A549 (cell line): Measurements from ENCODE around the gene SLC22A17. TPM values are rescaled to one million over a fixed set of nuclear protein-coding genes. Genes with fewer than 3 reads are reported as not detected.

Experiments
- ATAC-seq, 2 experiments: fragments of 200-7000 bp in 1 of 2; fragments of >200 bp in 1 of 2; cut with Nextera tagmentation in 1 of 2; cut with Tn5 transposase in 1 of 2; 3 replicates each; pipeline versions ENCODE4 v1.8.0 to v1.9.1; 2018 to 2020; ENCODE audit warnings: mild to moderate bottlenecking in 1 of 2, moderate library complexity in 1 of 2
- CTCF ChIA-PET: fragments of 300-600 bp; sonication (Branson Sonifier 250); formaldehyde crosslinking; extraction: SDS; loops from one replicate; lab custom pipeline; 2021; ENCODE audit warnings: antibody characterized with exemption, inconsistent platforms; lab: Yijun Ruan, JAX
- POLR2A ChIA-PET: fragments of 350-600 bp; formaldehyde crosslinking; extraction: SDS; loops from one replicate; lab custom pipeline; 2021; ENCODE audit warnings: antibody characterized with exemption, inconsistent platforms; lab: Yijun Ruan, JAX
- DNase-seq, 2 experiments: peaks; one replicate each; pipeline versions ENCODE4 v3.0.0 to v3.0.0-alpha.2; 2011 to 2016; ENCODE audit warnings: low read depth in 1 of 2, low spot score in 1 of 2
- FAIRE-seq: peaks from 2 replicates; lab custom pipeline; 2011; peaks lifted over from hg19 to GRCh38; lab: Jason Lieb, UNC
- H3K27ac ChIP-seq, 2 experiments: fragments of >200 bp; sonication (Bioruptor Twin); formaldehyde crosslinking; 3 replicates each; pipeline ENCODE4 v1.5.1; 2016 to 2017
- H3K4me1 ChIP-seq: fragments of >200 bp; sonication (Bioruptor Twin); formaldehyde crosslinking; 3 replicates; pipeline ENCODE4 v1.6.1; 2016
- H3K4me2 ChIP-seq: fragments of >200 bp; sonication (Bioruptor Twin); formaldehyde crosslinking; 3 replicates; pipeline ENCODE4 v1.6.1; 2016
- H3K4me3 ChIP-seq: fragments of >200 bp; sonication (Bioruptor Twin); formaldehyde crosslinking; 3 replicates; pipeline ENCODE4 v1.5.1; 2016
- H3K9me3 ChIP-seq: fragments of >200 bp; sonication (Bioruptor Twin); formaldehyde crosslinking; 3 replicates; pipeline ENCODE4 v1.6.1; 2016
- FOSB ChIP-seq: fragments of 250-450 bp; sonication (Bioruptor Pico); IDR thresholded peaks from 2 replicates; pipeline ENCODE4 v1.5.0; 2020; ENCODE audit warnings: mild to moderate bottlenecking, moderate library complexity
- KDM5A ChIP-seq: fragments of 200-600 bp; sonication (generic); IDR thresholded peaks from 2 replicates; pipeline ENCODE4 v1.6.1; 2016; ENCODE audit warnings: antibody characterized with exemption, mild to moderate bottlenecking
- NPAS2 ChIP-seq: fragments of 250-450 bp; sonication (Bioruptor Pico); IDR thresholded peaks from 2 replicates; pipeline ENCODE4 v1.8.0; 2022; ENCODE audit warnings: mild to moderate bottlenecking, moderate library complexity, borderline replicate concordance
- RCOR1 ChIP-seq: fragments of 150-350 bp; IDR thresholded peaks from 2 replicates; pipeline ENCODE4 v1.6.1; 2014; ENCODE audit warnings: antibody characterized with exemption, low read length, low read depth
- SREBF2 ChIP-seq: fragments of 450-650 bp; IDR thresholded peaks from 2 replicates; pipeline ENCODE4 v1.6.1; 2014; ENCODE audit warnings: mild to moderate bottlenecking, moderate library complexity
- TP53 ChIP-seq: fragments of 250-450 bp; sonication (Bioruptor Pico); IDR thresholded peaks from 2 replicates; pipeline ENCODE4 v1.5.0; 2021; ENCODE audit warnings: mild to moderate bottlenecking, moderate library complexity
- ZSCAN20 ChIP-seq: fragments of 250-450 bp; sonication (Bioruptor Pico); IDR thresholded peaks from 2 replicates; pipeline ENCODE4 v1.8.0; 2022; ENCODE audit warnings: mild to moderate bottlenecking, moderate library complexity
- WGBS: methylation state at CpG from one replicate; pipeline ENCODE4 v1.1.6; 2017; ENCODE audit errors: missing lambda C conversion rate; 5-methylcytosine and 5-hydroxymethylcytosine counted together
- polyA plus RNA-seq, 4 experiments: library from polyadenylated mRNA; depleted of rRNA in 3 of 4; stranded (reverse); fragments of >200 nt; fragmentation: RNase III in 1 of 4; extraction: RNeasy Plus Mini Kit Qiagen cat#74134 plus additional on column Dnase treatment in 1 of 4; gene quantifications; 2 replicates in 3 of 4; 3 replicates in 1 of 4; pipeline ENCODE4 v1.2.3, GENCODE V29; 2011 to 2017
- small RNA-seq, 6 experiments: library from RNA; depleted of rRNA; stranded (forward); fragments of <200 nt; gene quantifications; one replicate each; pipeline ENCODE3, GENCODE V24; 2012
- TF ChIP-seq, protein P1 (sequence below): fragments of >200 bp; sonication (Bioruptor Twin); formaldehyde crosslinking; IDR thresholded peaks from 2 replicates; pipeline ENCODE4 v1.6.1; 2016

The SLC22A17 gene
- polyA plus RNA-seq, 2 of the 4 experiments (the other 2 are of a cell fraction) = 3.5 to 8.4 TPM

DNA sequence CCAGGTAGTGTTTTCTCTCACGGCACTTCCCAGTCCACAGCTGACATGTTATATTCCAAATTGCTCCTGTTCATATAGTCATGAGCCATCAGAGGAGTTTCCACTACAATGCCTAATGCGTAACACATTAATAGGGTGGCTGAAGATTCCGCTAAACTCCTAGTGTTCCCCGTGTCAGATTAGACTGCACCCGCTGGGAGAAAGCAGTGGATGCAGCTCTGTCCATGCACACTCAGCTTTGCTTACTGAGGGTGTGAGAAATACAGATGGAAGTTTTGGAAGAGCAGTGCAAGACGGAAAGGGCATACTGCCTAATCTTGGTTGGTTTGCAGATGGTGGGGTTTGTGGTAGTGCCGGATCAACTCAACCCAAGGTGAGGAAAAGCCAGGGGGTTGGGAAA, 55.6 kb downstream of the SLC22A17 start:
- Histone ChIP-seq H3K4me1 (peaks cover 10% of the 10 kb centered on the region; the same call in 2 of the 3 replicates), H3K4me3 (no peak overlapping the region), H3K27ac (no peak overlapping the region), H3K4me2 (no peak overlapping the region), H3K9me3 (no peaks in the 10 kb centered on the region)
- no peak for ATAC-seq
- ChIA-PET POLR2A (interaction anchor here (2.2 kb wide), 1 partner anchor 10 kb away, joined by 8 read pairs; the partner anchor contains the start of gene BCL2L2), CTCF (interaction anchor here (1.0 to 12.8 kb wide), 9 partner anchors 11 to 178 kb away, joined by 3 to 254 read pairs (median 4); partner anchors contain the start of genes CEBPE and HOMEZ)
- TF ChIP-seq FOSB (CRISPR knock-in tag) = no peak
- TF ChIP-seq NPAS2 (CRISPR knock-in tag) = no peak
- no peak for TF ChIP-seq RCOR1
- TF ChIP-seq, protein P1, sequence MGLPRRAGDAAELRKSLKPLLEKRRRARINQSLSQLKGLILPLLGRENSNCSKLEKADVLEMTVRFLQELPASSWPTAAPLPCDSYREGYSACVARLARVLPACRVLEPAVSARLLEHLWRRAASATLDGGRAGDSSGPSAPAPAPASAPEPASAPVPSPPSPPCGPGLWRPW = no peak
- TF ChIP-seq KDM5A = no peak
- no peak for TF ChIP-seq SREBF2
- no peak for TF ChIP-seq TP53
- no peak for TF ChIP-seq ZSCAN20
- no peak for FAIRE-seq
- WGBS = 91% methylated on average over 7 of the region's 7 CpGs
- DNase-seq = no peak

Small RNA genes within 50 kb of the gene (small RNA-seq; reads per million reads assigned to genes)
- gene MIR208A = 0 reads per million in 6 experiments

Other genes starting within 250 kb of the SLC22A17 start
- 0.03 TPM in 1 of 2 replicates, not detected in the other for gene CIROP, start 247.9 kb downstream of the SLC22A17 start, polyA plus RNA-seq (2011; rRNA removed)
- not detected in 3 replicates for gene CIROP, start 247.9 kb downstream of the SLC22A17 start, polyA plus RNA-seq (2017; fragmentation: RNase III; extraction: RNeasy Plus Mini Kit Qiagen cat#74134 plus additional on column Dnase treatment)
- not detected in 2 replicates for gene CEBPE, start 233.6 kb downstream of the SLC22A17 start, polyA plus RNA-seq (2011; rRNA removed)
- 0.05 TPM in 1 of 3 replicates, not detected in the others for gene CEBPE, start 233.6 kb downstream of the SLC22A17 start, polyA plus RNA-seq (2017; fragmentation: RNase III; extraction: RNeasy Plus Mini Kit Qiagen cat#74134 plus additional on column Dnase treatment)
- 0.28 and 0.45 TPM in 2 replicates for gene SLC7A8, start 169.2 kb downstream of the SLC22A17 start, polyA plus RNA-seq (2011; rRNA removed)
- 0.35 to 0.49 TPM (median 0.39 TPM) in 3 replicates for gene SLC7A8, start 169.2 kb downstream of the SLC22A17 start, polyA plus RNA-seq (2017; fragmentation: RNase III; extraction: RNeasy Plus Mini Kit Qiagen cat#74134 plus additional on column Dnase treatment)
- not detected in 2 replicates for gene RNF212B, start 115.0 kb downstream of the SLC22A17 start, polyA plus RNA-seq (2011; rRNA removed)
- not detected in 3 replicates for gene RNF212B, start 115.0 kb downstream of the SLC22A17 start, polyA plus RNA-seq (2017; fragmentation: RNase III; extraction: RNeasy Plus Mini Kit Qiagen cat#74134 plus additional on column Dnase treatment)
- gene HOMEZ, start 66.8 kb downstream of the SLC22A17 start, polyA plus RNA-seq (2011; rRNA removed) = 9.2 and 11.7 TPM in 2 replicates
- 7.7 to 8.8 TPM (median 8.4 TPM) in 3 replicates for gene HOMEZ, start 66.8 kb downstream of the SLC22A17 start, polyA plus RNA-seq (2017; fragmentation: RNase III; extraction: RNeasy Plus Mini Kit Qiagen cat#74134 plus additional on column Dnase treatment)
- gene PPP1R3E, start 50.0 kb downstream of the SLC22A17 start, polyA plus RNA-seq (2011; rRNA removed) = 11.1 and 12.4 TPM in 2 replicates
- gene PPP1R3E, start 50.0 kb downstream of the SLC22A17 start, polyA plus RNA-seq (2017; fragmentation: RNase III; extraction: RNeasy Plus Mini Kit Qiagen cat#74134 plus additional on column Dnase treatment) = 5.3 to 7.5 TPM (median 6.8 TPM) in 3 replicates
- gene BCL2L2, start 46.1 kb downstream of the SLC22A17 start, polyA plus RNA-seq (2011; rRNA removed) = 17.8 and 20.8 TPM in 2 replicates
- gene BCL2L2, start 46.1 kb downstream of the SLC22A17 start, polyA plus RNA-seq (2017; fragmentation: RNase III; extraction: RNeasy Plus Mini Kit Qiagen cat#74134 plus additional on column Dnase treatment) = 24.7 to 25.4 TPM (median 25.2 TPM) in 3 replicates
- gene PABPN1, start 31.4 kb downstream of the SLC22A17 start, polyA plus RNA-seq (2011; rRNA removed) = 197 and 234 TPM in 2 replicates
- 148 to 158 TPM (median 157 TPM) in 3 replicates for gene PABPN1, start 31.4 kb downstream of the SLC22A17 start, polyA plus RNA-seq (2017; fragmentation: RNase III; extraction: RNeasy Plus Mini Kit Qiagen cat#74134 plus additional on column Dnase treatment)
- gene EFS, start 12.3 kb upstream of the SLC22A17 start, polyA plus RNA-seq (2011; rRNA removed) = not detected in 2 replicates
- gene EFS, start 12.3 kb upstream of the SLC22A17 start, polyA plus RNA-seq (2017; fragmentation: RNase III; extraction: RNeasy Plus Mini Kit Qiagen cat#74134 plus additional on column Dnase treatment) = not detected in 3 replicates
- not detected in 2 replicates for gene IL25, start 19.9 kb upstream of the SLC22A17 start, polyA plus RNA-seq (2011; rRNA removed)
- not detected in 3 replicates for gene IL25, start 19.9 kb upstream of the SLC22A17 start, polyA plus RNA-seq (2017; fragmentation: RNase III; extraction: RNeasy Plus Mini Kit Qiagen cat#74134 plus additional on column Dnase treatment)
- not detected in 2 replicates for gene CMTM5, start 24.2 kb upstream of the SLC22A17 start, polyA plus RNA-seq (2011; rRNA removed)
- gene CMTM5, start 24.2 kb upstream of the SLC22A17 start, polyA plus RNA-seq (2017; fragmentation: RNase III; extraction: RNeasy Plus Mini Kit Qiagen cat#74134 plus additional on column Dnase treatment) = not detected in 3 replicates
- gene MYH6, start 55.4 kb upstream of the SLC22A17 start, polyA plus RNA-seq (2011; rRNA removed) = not detected in 2 replicates
- gene MYH6, start 55.4 kb upstream of the SLC22A17 start, polyA plus RNA-seq (2017; fragmentation: RNase III; extraction: RNeasy Plus Mini Kit Qiagen cat#74134 plus additional on column Dnase treatment) = not detected in 3 replicates
- not detected in 2 replicates for gene MYH7, start 82.8 kb upstream of the SLC22A17 start, polyA plus RNA-seq (2011; rRNA removed)
- not detected in 3 replicates for gene MYH7, start 82.8 kb upstream of the SLC22A17 start, polyA plus RNA-seq (2017; fragmentation: RNase III; extraction: RNeasy Plus Mini Kit Qiagen cat#74134 plus additional on column Dnase treatment)
- 99.5 and 108 TPM in 2 replicates for gene NGDN, start 116.8 kb upstream of the SLC22A17 start, polyA plus RNA-seq (2011; rRNA removed)
- gene NGDN, start 116.8 kb upstream of the SLC22A17 start, polyA plus RNA-seq (2017; fragmentation: RNase III; extraction: RNeasy Plus Mini Kit Qiagen cat#74134 plus additional on column Dnase treatment) = 62.9 to 68.3 TPM (median 63.5 TPM) in 3 replicates
- gene ZFHX2, start 198.9 kb upstream of the SLC22A17 start, polyA plus RNA-seq (2011; rRNA removed) = 0.34 and 0.66 TPM in 2 replicates
- gene ZFHX2, start 198.9 kb upstream of the SLC22A17 start, polyA plus RNA-seq (2017; fragmentation: RNase III; extraction: RNeasy Plus Mini Kit Qiagen cat#74134 plus additional on column Dnase treatment) = 0.88 to 1.3 TPM (median 1.1 TPM) in 3 replicates
- gene THTPA, start 203.4 kb upstream of the SLC22A17 start, polyA plus RNA-seq (2011; rRNA removed) = 8.1 and 15.3 TPM in 2 replicates
- 21.0 to 24.0 TPM (median 23.9 TPM) in 3 replicates for gene THTPA, start 203.4 kb upstream of the SLC22A17 start, polyA plus RNA-seq (2017; fragmentation: RNase III; extraction: RNeasy Plus Mini Kit Qiagen cat#74134 plus additional on column Dnase treatment)
- gene AP1G2, start 214.9 kb upstream of the SLC22A17 start, polyA plus RNA-seq (2011; rRNA removed) = 83.7 and 122 TPM in 2 replicates
- 60.3 to 83.9 TPM (median 80.6 TPM) in 3 replicates for gene AP1G2, start 214.9 kb upstream of the SLC22A17 start, polyA plus RNA-seq (2017; fragmentation: RNase III; extraction: RNeasy Plus Mini Kit Qiagen cat#74134 plus additional on column Dnase treatment)
- 0.03 and 0.05 TPM in 2 replicates for gene JPH4, start 225.9 kb upstream of the SLC22A17 start, polyA plus RNA-seq (2011; rRNA removed)
- gene JPH4, start 225.9 kb upstream of the SLC22A17 start, polyA plus RNA-seq (2017; fragmentation: RNase III; extraction: RNeasy Plus Mini Kit Qiagen cat#74134 plus additional on column Dnase treatment) = 0.03 TPM in 1 of 3 replicates, not detected in the others